ENCODE data around the gene BANK1. TPM values are rescaled to one million over a fixed set of nuclear protein-coding genes. Genes with fewer than 3 reads are reported as not detected.

Gene BANK1
- total and polyA plus RNA-seq, 2 of the 8 experiments (the other 6 are each of a cell fraction or from before 2014, with no cell fraction given): 0.59 to 0.93 TPM

GRCh38 chr4:101961144-101961543 is 170.6 kb downstream of the BANK1 start (continued):
- TF ChIP-seq, protein P1, sequence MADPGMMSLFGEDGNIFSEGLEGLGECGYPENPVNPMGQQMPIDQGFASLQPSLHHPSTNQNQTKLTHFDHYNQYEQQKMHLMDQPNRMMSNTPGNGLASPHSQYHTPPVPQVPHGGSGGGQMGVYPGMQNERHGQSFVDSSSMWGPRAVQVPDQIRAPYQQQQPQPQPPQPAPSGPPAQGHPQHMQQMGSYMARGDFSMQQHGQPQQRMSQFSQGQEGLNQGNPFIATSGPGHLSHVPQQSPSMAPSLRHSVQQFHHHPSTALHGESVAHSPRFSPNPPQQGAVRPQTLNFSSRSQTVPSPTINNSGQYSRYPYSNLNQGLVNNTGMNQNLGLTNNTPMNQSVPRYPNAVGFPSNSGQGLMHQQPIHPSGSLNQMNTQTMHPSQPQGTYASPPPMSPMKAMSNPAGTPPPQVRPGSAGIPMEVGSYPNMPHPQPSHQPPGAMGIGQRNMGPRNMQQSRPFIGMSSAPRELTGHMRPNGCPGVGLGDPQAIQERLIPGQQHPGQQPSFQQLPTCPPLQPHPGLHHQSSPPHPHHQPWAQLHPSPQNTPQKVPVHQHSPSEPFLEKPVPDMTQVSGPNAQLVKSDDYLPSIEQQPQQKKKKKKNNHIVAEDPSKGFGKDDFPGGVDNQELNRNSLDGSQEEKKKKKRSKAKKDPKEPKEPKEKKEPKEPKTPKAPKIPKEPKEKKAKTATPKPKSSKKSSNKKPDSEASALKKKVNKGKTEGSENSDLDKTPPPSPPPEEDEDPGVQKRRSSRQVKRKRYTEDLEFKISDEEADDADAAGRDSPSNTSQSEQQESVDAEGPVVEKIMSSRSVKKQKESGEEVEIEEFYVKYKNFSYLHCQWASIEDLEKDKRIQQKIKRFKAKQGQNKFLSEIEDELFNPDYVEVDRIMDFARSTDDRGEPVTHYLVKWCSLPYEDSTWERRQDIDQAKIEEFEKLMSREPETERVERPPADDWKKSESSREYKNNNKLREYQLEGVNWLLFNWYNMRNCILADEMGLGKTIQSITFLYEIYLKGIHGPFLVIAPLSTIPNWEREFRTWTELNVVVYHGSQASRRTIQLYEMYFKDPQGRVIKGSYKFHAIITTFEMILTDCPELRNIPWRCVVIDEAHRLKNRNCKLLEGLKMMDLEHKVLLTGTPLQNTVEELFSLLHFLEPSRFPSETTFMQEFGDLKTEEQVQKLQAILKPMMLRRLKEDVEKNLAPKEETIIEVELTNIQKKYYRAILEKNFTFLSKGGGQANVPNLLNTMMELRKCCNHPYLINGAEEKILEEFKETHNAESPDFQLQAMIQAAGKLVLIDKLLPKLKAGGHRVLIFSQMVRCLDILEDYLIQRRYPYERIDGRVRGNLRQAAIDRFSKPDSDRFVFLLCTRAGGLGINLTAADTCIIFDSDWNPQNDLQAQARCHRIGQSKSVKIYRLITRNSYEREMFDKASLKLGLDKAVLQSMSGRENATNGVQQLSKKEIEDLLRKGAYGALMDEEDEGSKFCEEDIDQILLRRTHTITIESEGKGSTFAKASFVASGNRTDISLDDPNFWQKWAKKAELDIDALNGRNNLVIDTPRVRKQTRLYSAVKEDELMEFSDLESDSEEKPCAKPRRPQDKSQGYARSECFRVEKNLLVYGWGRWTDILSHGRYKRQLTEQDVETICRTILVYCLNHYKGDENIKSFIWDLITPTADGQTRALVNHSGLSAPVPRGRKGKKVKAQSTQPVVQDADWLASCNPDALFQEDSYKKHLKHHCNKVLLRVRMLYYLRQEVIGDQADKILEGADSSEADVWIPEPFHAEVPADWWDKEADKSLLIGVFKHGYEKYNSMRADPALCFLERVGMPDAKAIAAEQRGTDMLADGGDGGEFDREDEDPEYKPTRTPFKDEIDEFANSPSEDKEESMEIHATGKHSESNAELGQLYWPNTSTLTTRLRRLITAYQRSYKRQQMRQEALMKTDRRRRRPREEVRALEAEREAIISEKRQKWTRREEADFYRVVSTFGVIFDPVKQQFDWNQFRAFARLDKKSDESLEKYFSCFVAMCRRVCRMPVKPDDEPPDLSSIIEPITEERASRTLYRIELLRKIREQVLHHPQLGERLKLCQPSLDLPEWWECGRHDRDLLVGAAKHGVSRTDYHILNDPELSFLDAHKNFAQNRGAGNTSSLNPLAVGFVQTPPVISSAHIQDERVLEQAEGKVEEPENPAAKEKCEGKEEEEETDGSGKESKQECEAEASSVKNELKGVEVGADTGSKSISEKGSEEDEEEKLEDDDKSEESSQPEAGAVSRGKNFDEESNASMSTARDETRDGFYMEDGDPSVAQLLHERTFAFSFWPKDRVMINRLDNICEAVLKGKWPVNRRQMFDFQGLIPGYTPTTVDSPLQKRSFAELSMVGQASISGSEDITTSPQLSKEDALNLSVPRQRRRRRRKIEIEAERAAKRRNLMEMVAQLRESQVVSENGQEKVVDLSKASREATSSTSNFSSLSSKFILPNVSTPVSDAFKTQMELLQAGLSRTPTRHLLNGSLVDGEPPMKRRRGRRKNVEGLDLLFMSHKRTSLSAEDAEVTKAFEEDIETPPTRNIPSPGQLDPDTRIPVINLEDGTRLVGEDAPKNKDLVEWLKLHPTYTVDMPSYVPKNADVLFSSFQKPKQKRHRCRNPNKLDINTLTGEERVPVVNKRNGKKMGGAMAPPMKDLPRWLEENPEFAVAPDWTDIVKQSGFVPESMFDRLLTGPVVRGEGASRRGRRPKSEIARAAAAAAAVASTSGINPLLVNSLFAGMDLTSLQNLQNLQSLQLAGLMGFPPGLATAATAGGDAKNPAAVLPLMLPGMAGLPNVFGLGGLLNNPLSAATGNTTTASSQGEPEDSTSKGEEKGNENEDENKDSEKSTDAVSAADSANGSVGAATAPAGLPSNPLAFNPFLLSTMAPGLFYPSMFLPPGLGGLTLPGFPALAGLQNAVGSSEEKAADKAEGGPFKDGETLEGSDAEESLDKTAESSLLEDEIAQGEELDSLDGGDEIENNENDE (IDR thresholded peaks at IDR 0.05; ENCODE audit: insufficient replicate concordance, low read length): no peak
- TF ChIP-seq, protein P2, sequence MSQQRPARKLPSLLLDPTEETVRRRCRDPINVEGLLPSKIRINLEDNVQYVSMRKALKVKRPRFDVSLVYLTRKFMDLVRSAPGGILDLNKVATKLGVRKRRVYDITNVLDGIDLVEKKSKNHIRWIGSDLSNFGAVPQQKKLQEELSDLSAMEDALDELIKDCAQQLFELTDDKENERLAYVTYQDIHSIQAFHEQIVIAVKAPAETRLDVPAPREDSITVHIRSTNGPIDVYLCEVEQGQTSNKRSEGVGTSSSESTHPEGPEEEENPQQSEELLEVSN (IDR thresholded peaks at IDR 0.05): no peak
- TF ChIP-seq CREB1 (IDR thresholded peaks at IDR 0.05) (no peak), KDM4A (IDR thresholded peaks at IDR 0.05; ENCODE audit: low read depth, low read length, severe bottlenecking) (no peak), CHD2 (IDR thresholded peaks at IDR 0.05; ENCODE audit: low read length) (no peak), GTF2F1 (IDR thresholded peaks at IDR 0.05; ENCODE audit: borderline replicate concordance, low read depth, low read length) (no peak), ZNF274 (IDR thresholded peaks at IDR 0.05; ENCODE audit: borderline replicate concordance, extremely low read depth, low read length) (no peak), JUND (IDR thresholded peaks at IDR 0.05; ENCODE audit: low read length) (no peak), CHD1 (IDR thresholded peaks at IDR 0.05; ENCODE audit: low read depth, low read length) (no peak), SRF (IDR thresholded peaks at IDR 0.05; ENCODE audit: low read depth, low read length) (no peak), SP1 (IDR thresholded peaks at IDR 0.05; ENCODE audit: low read depth, low read length) (no peak), FOSL1 (IDR thresholded peaks at IDR 0.05; ENCODE audit: insufficient read depth, low read depth, low read length) (no peak), NRF1 (IDR thresholded peaks at IDR 0.05; ENCODE audit: low read depth, low read length) (no peak)
